ENCODE data around the gene PRAC1.

- TF ChIP-seq CTCF (IDR thresholded peaks at IDR 0.05) (no peak), EP300 (IDR thresholded peaks at IDR 0.05) (no peak)
These were observed 18.2 kb upstream of the PRAC1 start for GRCh38 chr17:48740537-48740936.

All from suprapubic skin (tissue), 3 donors.